ENCODE measurements around the gene CAPN5.

The CAPN5 gene

GRCh38 chr11:77146261-77147035, 79.7 kb downstream of the CAPN5 start:
- in situ Hi-C loops (cut with MboI; ENCODE audit: low sequenced_read_pairs): no loop called here

GRCh38 chr11:77147036-77147315, 80.2 kb downstream of the CAPN5 start:
- in situ Hi-C loops (cut with MboI; ENCODE audit: low sequenced_read_pairs): no loop called here

GRCh38 chr11:77147668-77148321, 81.0 kb downstream of the CAPN5 start:
- in situ Hi-C loops (cut with MboI; ENCODE audit: low sequenced_read_pairs): no loop called here

GRCh38 chr11:77148963-77149715, 82.4 kb downstream of the CAPN5 start:
- in situ Hi-C loops (cut with MboI; ENCODE audit: low sequenced_read_pairs): no loop called here

- in situ Hi-C loops (cut with MboI; ENCODE audit: low sequenced_read_pairs): no loop called here
Observed at GRCh38 chr11:77149716-77150392, 83.1 kb downstream of the CAPN5 start.

GRCh38 chr11:77150836-77151235, 84.1 kb downstream of the CAPN5 start:
- in situ Hi-C loops (cut with MboI; ENCODE audit: low sequenced_read_pairs): no loop called here

GRCh38 chr11:77151804-77152509, 85.2 kb downstream of the CAPN5 start:
- in situ Hi-C loops (cut with MboI; ENCODE audit: low sequenced_read_pairs): no loop called here

- in situ Hi-C loops (cut with MboI; ENCODE audit: low sequenced_read_pairs): no loop called here
Observed at GRCh38 chr11:77152846-77153245, 86.1 kb downstream of the CAPN5 start.

GRCh38 chr11:77153276-77154185, 86.8 kb downstream of the CAPN5 start:
- in situ Hi-C loops (cut with MboI; ENCODE audit: low sequenced_read_pairs): no loop called here

GRCh38 chr11:77154381-77155081, 87.8 kb downstream of the CAPN5 start:
- in situ Hi-C loops (cut with MboI; ENCODE audit: low sequenced_read_pairs): no loop called here

GRCh38 chr11:77155082-77155475, 88.3 kb downstream of the CAPN5 start:
- in situ Hi-C loops (cut with MboI; ENCODE audit: low sequenced_read_pairs): no loop called here

GRCh38 chr11:77155556-77156130, 88.9 kb downstream of the CAPN5 start:
- in situ Hi-C loops (cut with MboI; ENCODE audit: low sequenced_read_pairs): no loop called here

GRCh38 chr11:77156396-77157195, 89.8 kb downstream of the CAPN5 start:
- in situ Hi-C loops (cut with MboI; ENCODE audit: low sequenced_read_pairs): no loop called here

GRCh38 chr11:77158041-77158695, 91.4 kb downstream of the CAPN5 start:
- in situ Hi-C loops (cut with MboI; ENCODE audit: low sequenced_read_pairs): no loop called here

GRCh38 chr11:77159219-77159936, 92.6 kb downstream of the CAPN5 start:
- in situ Hi-C loops (cut with MboI; ENCODE audit: low sequenced_read_pairs): no loop called here

- in situ Hi-C loops (cut with MboI; ENCODE audit: low sequenced_read_pairs): no loop called here
Observed at GRCh38 chr11:77159937-77160495, 93.2 kb downstream of the CAPN5 start.

- in situ Hi-C loops (cut with MboI; ENCODE audit: low sequenced_read_pairs): no loop called here
Observed at GRCh38 chr11:77163271-77163670, 96.5 kb downstream of the CAPN5 start.
